GM18508 (cell line): ENCODE data around the gene ARHGAP26.
A peak's percentile ranks its signal among the peaks of the same experiment; 100 is the strongest.

Experiments
- ATAC-seq: cut with Tn5 transposase; IDR thresholded peaks from one replicate; pipeline ENCODE4 v1.9.1; 2021; ENCODE audit warnings: moderate number of reproducible peaks; ENCODE audit not compliant: insufficient read depth, unreplicated experiment

Gene ARHGAP26

GRCh38 chr5:143216211-143216610, 446.0 kb downstream of the ARHGAP26 start:
- no peak for ATAC-seq

GRCh38 chr5:143217065-143217803, 447.1 kb downstream of the ARHGAP26 start:
- no peak for ATAC-seq

- ATAC-seq = no peak
Observed at GRCh38 chr5:143217804-143218160, 447.6 kb downstream of the ARHGAP26 start.

- ATAC-seq = no peak
Observed at GRCh38 chr5:143218517-143219170, 448.5 kb downstream of the ARHGAP26 start.

- no peak for ATAC-seq
Observed at GRCh38 chr5:143219696-143220095, 449.5 kb downstream of the ARHGAP26 start.

GRCh38 chr5:143220748-143221251, 450.6 kb downstream of the ARHGAP26 start:
- no peak for ATAC-seq

- peak; percentile 43 for ATAC-seq
Observed at GRCh38 chr5:143222287-143223231, 452.4 kb downstream of the ARHGAP26 start.

- ATAC-seq = no peak
Observed at GRCh38 chr5:143224672-143225071, 454.5 kb downstream of the ARHGAP26 start.

GRCh38 chr5:143225511-143225910, 455.3 kb downstream of the ARHGAP26 start:
- no peak for ATAC-seq

- no peak for ATAC-seq
Observed at GRCh38 chr5:143226361-143226760, 456.2 kb downstream of the ARHGAP26 start.

GRCh38 chr5:143226872-143227271, 456.7 kb downstream of the ARHGAP26 start:
- no peak for ATAC-seq

GRCh38 chr5:143227301-143227700, 457.1 kb downstream of the ARHGAP26 start:
- ATAC-seq = no peak

- no peak for ATAC-seq
Observed at GRCh38 chr5:143228597-143229293, 458.6 kb downstream of the ARHGAP26 start.

- ATAC-seq = peak; percentile 16
Observed at GRCh38 chr5:143229426-143229895, 459.3 kb downstream of the ARHGAP26 start.

GRCh38 chr5:143229896-143230675, 459.9 kb downstream of the ARHGAP26 start:
- ATAC-seq = peak; percentile 77

- no peak for ATAC-seq
Observed at GRCh38 chr5:143230676-143230996, 460.5 kb downstream of the ARHGAP26 start.

- no peak for ATAC-seq
Observed at GRCh38 chr5:143231416-143231815, 461.2 kb downstream of the ARHGAP26 start.

- ATAC-seq = peak; percentile 37
Observed at GRCh38 chr5:143231973-143232812, 462.0 kb downstream of the ARHGAP26 start.
